ENCODE measurements around the gene CAMKMT. TPM values are rescaled to one million over a fixed set of nuclear protein-coding genes. Genes with fewer than 3 reads are reported as not detected.

CAMKMT gene
- total RNA-seq, 4 donors from 2014 or later = 9.8 to 33.0 (median 18.7) TPM

DNA sequence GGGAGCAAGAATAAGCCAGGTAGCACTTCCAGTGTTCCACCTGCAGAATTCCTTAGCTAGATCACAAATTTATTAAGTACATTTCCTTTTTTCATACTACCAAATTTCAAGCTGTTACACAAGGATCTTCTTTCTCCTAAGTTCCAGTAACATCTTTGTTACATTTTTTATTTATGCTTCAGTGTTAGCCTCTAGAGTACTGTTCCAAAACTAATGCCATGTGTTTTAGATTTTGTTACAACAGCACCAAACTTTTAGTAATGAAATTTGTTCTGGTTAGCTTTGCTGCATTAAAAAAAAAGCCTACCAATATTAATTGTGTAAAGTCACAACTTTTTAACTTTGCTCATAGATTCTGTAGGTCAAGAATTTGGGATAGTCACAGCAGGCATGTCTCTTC is 161.1 kb downstream of the CAMKMT start:
- Histone ChIP-seq H3K27me3 (no peaks in the 10 kb centered on the region), H3K27ac (no peak overlapping the region), H3K36me3 (no peaks in the 10 kb centered on the region), H3K4me3 (no peak overlapping the region), H3K4me1 (no peaks in the 10 kb centered on the region), H3K9me3 (peaks cover 0 to 15% (median 3%) of the 10 kb centered on the region in 4 donors)
- TF ChIP-seq POLR2A (IDR thresholded peaks at IDR 0.05) = no peak
- no peak for TF ChIP-seq CTCF (IDR thresholded peaks at IDR 0.05)
- no peak for DNase-seq

DNA sequence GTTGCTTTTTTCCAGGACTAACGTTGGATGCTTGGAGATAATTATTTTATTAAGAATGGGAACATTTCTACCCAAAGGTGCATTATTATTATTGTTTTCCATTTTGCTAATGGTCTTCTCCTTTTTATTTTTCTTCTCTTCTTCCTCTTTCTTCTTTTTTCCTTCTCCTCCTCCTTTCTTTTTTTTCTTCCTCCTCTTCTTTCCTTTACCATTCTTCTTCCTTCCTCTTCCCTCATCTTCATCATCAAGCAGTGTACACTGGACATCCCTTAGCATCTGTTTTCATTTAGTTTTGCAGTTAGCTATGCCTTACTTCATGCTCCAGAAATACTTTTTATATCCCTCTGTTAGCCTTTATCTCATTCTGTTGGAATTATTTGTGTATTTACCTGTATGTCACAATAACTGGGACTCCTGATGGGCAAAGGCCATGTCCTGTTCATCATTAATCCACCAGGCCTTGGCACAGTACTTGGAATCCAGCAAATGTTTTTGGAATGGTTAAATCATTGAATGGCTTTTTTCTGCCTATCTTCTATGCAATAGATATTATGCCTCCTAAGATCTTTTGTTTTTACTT is 162.7 kb downstream of the CAMKMT start:
- no peak overlapping the region for H3K27ac ChIP-seq

DNA sequence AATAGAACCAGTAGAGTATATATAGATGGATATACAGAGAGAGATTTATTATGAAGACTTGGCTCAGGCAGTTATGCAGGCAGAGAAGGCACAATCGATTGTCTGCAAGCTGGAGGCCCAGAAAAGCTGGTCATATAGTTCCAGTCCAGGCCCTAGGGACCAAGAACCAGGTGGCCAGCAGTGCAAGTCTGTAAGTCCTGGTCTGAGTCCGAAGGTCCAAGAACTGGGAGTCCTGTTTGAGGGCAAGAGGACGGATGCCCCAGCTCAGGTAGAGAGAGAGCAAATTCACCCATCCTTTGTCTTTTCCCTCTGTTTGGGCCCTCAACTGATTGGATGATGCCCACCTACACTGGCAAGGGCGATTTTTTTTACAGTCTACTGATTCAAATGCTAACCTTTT is 164.6 kb downstream of the CAMKMT start:
- H3K4me1 ChIP-seq = no peaks in the 10 kb centered on the region
- no peak overlapping the region for H3K4me3 ChIP-seq
- no peak for TF ChIP-seq POLR2A (IDR thresholded peaks at IDR 0.05)
- TF ChIP-seq CTCF (IDR thresholded peaks at IDR 0.05) = no peak
- DNase-seq = no peak
- no peaks in the 10 kb centered on the region for H3K27me3 ChIP-seq
- no peaks in the 10 kb centered on the region for H3K36me3 ChIP-seq
- peaks cover 0 to 13% (median 1%) of the 10 kb centered on the region in 4 donors for H3K9me3 ChIP-seq
- no peak overlapping the region for H3K27ac ChIP-seq

More for the DNA sequence above, 162.7 kb downstream of the CAMKMT start:
- Histone ChIP-seq H3K4me1 (no peaks in the 10 kb centered on the region), H3K4me3 (no peak overlapping the region), H3K9me3 (peaks cover 0 to 15% (median 3%) of the 10 kb centered on the region in 4 donors), H3K36me3 (no peaks in the 10 kb centered on the region), H3K27me3 (no peaks in the 10 kb centered on the region)
- DNase-seq = no peak
- no peak for TF ChIP-seq CTCF (IDR thresholded peaks at IDR 0.05)
- TF ChIP-seq POLR2A (IDR thresholded peaks at IDR 0.05) = no peak

DNA sequence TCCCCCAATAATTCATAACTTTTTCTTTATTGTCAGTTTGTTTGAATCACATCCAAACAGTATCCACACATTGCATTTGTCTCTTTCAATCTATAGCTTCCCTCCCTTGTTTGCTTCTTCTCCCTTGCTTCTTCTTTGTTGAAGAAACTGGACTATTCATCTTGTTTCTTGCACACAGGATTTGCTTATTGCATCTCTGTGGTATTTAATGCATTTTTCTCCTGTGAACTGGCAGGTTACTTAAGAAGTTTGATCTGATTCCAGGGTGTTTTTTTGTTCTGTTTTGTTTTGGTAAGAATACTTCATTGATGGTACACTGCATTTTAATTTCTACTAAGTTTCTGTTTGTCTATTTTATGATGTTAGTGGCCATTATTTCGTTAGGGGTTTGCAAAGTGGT is 166.8 kb downstream of the CAMKMT start:
- Histone ChIP-seq H3K27me3 (no peaks in the 10 kb centered on the region), H3K27ac (no peak overlapping the region), H3K4me1 (no peaks in the 10 kb centered on the region), H3K36me3 (no peaks in the 10 kb centered on the region), H3K9me3 (no peaks in the 10 kb centered on the region), H3K4me3 (no peak overlapping the region)
- TF ChIP-seq POLR2A (IDR thresholded peaks at IDR 0.05) (no peak), CTCF (IDR thresholded peaks at IDR 0.05) (no peak)
- DNase-seq = no peak

DNA sequence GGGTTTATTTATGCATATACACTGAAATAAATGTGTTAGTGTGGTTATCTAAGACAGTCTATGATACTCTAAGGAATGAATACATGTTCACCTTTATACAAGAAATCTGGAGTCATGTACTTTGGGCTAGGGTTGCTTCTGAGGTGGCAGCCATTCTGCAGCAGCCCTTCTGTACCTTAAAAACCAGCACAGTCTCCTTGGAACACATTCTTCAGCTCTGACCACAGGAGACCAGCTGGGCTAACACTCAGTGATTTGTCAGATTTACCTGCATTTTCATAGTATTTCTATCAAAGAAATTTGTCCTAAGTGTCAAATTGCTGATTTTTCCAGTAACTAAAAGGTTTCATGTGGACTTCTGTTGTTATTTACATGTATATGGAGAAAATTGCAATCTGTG is 167.7 kb downstream of the CAMKMT start:
- Histone ChIP-seq H3K36me3 (no peaks in the 10 kb centered on the region), H3K27ac (no peak overlapping the region), H3K27me3 (no peaks in the 10 kb centered on the region), H3K9me3 (no peaks in the 10 kb centered on the region), H3K4me1 (no peaks in the 10 kb centered on the region), H3K4me3 (no peak overlapping the region)
- DNase-seq = no peak
- no peak for TF ChIP-seq CTCF (IDR thresholded peaks at IDR 0.05)
- TF ChIP-seq POLR2A (IDR thresholded peaks at IDR 0.05) = no peak

- DNase-seq = no peak
- Histone ChIP-seq H3K36me3 (peaks cover 0 to 3% (median 0%) of the 10 kb centered on the region in 3 donors), H3K27me3 (no peaks in the 10 kb centered on the region)
Observed at GRCh38 chr2:44531289-44531688, 169.5 kb downstream of the CAMKMT start.

More at GRCh38 chr2:44531289-44531688, 169.5 kb downstream of the CAMKMT start:
- no peak for TF ChIP-seq POLR2A (IDR thresholded peaks at IDR 0.05)
- TF ChIP-seq CTCF (IDR thresholded peaks at IDR 0.05) = no peak
- Histone ChIP-seq H3K4me1 (no peaks in the 10 kb centered on the region), H3K9me3 (no peaks in the 10 kb centered on the region), H3K4me3 (no peak overlapping the region), H3K27ac (no peak overlapping the region)

All from Peyer's patch (tissue), 4 donors.